NT2/D1 (cell line): ENCODE results near the gene SMOC2.

Experiments
- DNase-seq: peaks from one replicate; pipeline ENCODE4 v3.0.0-alpha.2; 2011; ENCODE audit warnings: low read depth, low spot score
- H3K27me3 ChIP-seq: 2 replicates; pipeline ENCODE4 v1.6.0; 2011; ENCODE audit warnings: mild to moderate bottlenecking; ENCODE audit not compliant: insufficient read length, insufficient read depth
- H3K36me3 ChIP-seq: 2 replicates; pipeline ENCODE4 v1.6.1; 2011; ENCODE audit warnings: mild to moderate bottlenecking, low read length, mixed read lengths; ENCODE audit not compliant: insufficient read depth, insufficient read length
- H3K4me1 ChIP-seq: 2 replicates; pipeline ENCODE4 v1.5.1; 2011; ENCODE audit not compliant: insufficient read depth, insufficient read length
- H3K4me3 ChIP-seq: 2 replicates; pipeline ENCODE4 v1.5.1; 2011; ENCODE audit warnings: low read depth; ENCODE audit not compliant: insufficient read length
- H3K9ac ChIP-seq: 2 replicates; pipeline ENCODE4 v1.6.0; 2011; ENCODE audit warnings: low read depth; ENCODE audit not compliant: insufficient read length
- H3K9me3 ChIP-seq: 2 replicates; pipeline ENCODE4 v1.5.1; 2011; ENCODE audit warnings: mild to moderate bottlenecking, low read length; ENCODE audit not compliant: insufficient read depth
- SUZ12 ChIP-seq: IDR thresholded peaks from 2 replicates; pipeline ENCODE4 v1.6.1; 2011; ENCODE audit not compliant: insufficient read length, insufficient read depth; ENCODE audit errors: extremely low read depth
- YY1 ChIP-seq: IDR thresholded peaks from 2 replicates; pipeline ENCODE4 v1.6.1; 2011; ENCODE audit not compliant: insufficient read length, insufficient read depth
- ZNF274 ChIP-seq: IDR thresholded peaks from 2 replicates; pipeline ENCODE4 v1.6.1; 2011; ENCODE audit warnings: mild to moderate bottlenecking, low read depth, low read length

SMOC2 gene

DNA sequence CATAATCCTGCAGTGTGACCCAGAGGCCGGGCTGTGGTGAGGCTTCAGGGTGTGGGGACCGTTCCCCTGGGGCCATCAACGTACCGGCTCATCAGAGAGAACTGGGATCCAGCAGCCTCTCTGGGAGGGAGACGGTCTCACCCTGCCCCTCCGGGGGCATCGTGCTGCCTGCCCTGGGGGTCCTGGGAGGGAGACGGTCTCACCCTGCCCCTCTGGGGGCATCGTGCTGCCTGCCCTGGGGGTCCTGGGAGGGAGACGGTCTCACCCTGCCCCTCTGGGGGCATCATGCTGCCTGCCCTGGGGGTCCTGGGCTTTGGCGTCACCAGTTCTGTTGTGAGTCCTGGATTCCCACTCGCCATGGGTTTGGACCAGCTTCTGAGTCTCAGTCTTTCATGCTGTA lies 17.1 kb downstream of the SMOC2 start:
- no peaks in the 10 kb centered on the region for H3K9me3 ChIP-seq
- TF ChIP-seq YY1 (no peak), SUZ12 (no peak), ZNF274 (no peak)
- no peak overlapping the region for H3K9ac ChIP-seq
- H3K27me3 ChIP-seq = no peaks in the 10 kb centered on the region
- no peaks in the 10 kb centered on the region for H3K36me3 ChIP-seq
- no peak for DNase-seq
- H3K4me3 ChIP-seq = no peak overlapping the region
- H3K4me1 ChIP-seq = no peaks in the 10 kb centered on the region

DNA sequence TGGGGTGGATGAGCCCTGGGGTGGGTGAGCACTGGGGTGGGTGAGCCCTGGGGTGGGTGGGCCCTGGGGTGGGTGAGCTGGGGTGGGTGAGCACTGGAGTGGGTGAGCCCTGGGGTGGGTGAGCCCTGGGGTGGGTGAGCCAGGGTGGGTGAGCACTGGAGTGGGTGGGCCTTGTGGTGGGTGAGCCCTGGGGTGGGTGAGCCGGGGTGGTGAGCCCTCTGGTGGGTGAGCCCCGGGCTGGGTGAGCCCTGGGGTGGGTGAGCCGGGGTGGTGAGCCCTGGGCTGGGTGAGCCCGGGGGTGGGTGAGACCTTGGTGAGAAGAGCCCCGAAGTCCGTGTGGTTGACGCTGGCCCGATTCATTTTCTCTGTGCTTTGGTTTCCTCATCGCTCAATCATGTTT lies 18.6 kb downstream of the SMOC2 start:
- no peak overlapping the region for H3K9ac ChIP-seq
- no peak for DNase-seq
- no peaks in the 10 kb centered on the region for H3K4me1 ChIP-seq
- H3K36me3 ChIP-seq = no peaks in the 10 kb centered on the region
- H3K4me3 ChIP-seq = no peak overlapping the region
- TF ChIP-seq ZNF274 (no peak), SUZ12 (no peak), YY1 (no peak)
- no peaks in the 10 kb centered on the region for H3K27me3 ChIP-seq
- H3K9me3 ChIP-seq = no peaks in the 10 kb centered on the region

DNA sequence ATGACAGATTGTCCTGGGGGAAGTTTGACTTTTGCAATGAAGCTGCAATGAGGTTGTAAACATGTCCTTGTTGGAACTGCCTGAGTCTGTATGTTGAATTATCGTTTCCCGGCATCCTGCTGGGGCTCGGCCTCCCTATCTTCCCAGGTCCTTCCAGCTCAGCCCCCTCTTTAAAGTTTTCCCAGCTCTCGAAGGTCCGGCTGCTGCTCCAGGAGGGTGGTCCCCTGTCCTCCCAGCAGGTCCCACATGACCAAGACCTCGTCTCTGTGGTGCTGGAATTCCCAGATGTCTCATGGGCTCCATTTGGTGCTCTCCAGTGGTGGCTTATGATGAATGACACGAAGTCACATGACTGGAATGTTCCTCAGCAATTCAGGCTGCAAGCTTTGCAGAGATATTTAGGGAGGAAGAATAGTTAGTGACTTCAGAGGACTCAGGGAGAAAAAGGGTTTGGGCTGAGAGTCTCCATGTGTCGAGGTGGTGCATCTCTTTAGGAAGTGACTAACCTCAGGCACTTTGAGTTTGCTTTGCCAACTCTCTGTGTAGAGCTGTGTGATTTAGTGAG lies 21.4 kb downstream of the SMOC2 start:
- Histone ChIP-seq H3K4me3 (no peak overlapping the region), H3K36me3 (no peaks in the 10 kb centered on the region), H3K27me3 (no peaks in the 10 kb centered on the region), H3K9ac (no peak overlapping the region), H3K4me1 (no peaks in the 10 kb centered on the region), H3K9me3 (no peaks in the 10 kb centered on the region)
- TF ChIP-seq YY1 = no peak
- no peak for TF ChIP-seq ZNF274
- TF ChIP-seq SUZ12 = no peak
- DNase-seq = no peak

DNA sequence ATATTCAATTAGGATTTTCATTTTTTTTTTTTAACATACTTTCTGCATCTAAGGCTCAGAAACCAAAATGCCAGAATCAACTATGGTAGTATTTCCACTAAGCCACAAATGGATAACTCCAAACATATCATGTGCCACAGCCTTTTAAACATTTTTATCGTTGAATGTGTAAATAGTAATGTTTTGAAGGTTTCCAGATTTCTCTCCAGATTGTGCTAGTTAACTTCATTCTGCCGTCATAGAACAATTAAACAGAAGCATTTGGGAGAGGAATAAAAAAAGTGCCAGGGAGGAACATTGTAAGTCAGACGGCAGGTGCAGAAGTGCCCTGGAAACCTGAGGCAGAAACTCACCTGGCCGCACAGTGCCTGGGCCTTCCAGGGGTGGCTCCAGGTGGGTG lies 23.6 kb downstream of the SMOC2 start:
- Histone ChIP-seq H3K36me3 (no peaks in the 10 kb centered on the region), H3K9ac (no peak overlapping the region), H3K4me1 (no peaks in the 10 kb centered on the region), H3K27me3 (no peaks in the 10 kb centered on the region), H3K4me3 (no peak overlapping the region), H3K9me3 (no peaks in the 10 kb centered on the region)
- no peak for DNase-seq
- TF ChIP-seq SUZ12 (no peak), YY1 (no peak), ZNF274 (no peak)

DNA sequence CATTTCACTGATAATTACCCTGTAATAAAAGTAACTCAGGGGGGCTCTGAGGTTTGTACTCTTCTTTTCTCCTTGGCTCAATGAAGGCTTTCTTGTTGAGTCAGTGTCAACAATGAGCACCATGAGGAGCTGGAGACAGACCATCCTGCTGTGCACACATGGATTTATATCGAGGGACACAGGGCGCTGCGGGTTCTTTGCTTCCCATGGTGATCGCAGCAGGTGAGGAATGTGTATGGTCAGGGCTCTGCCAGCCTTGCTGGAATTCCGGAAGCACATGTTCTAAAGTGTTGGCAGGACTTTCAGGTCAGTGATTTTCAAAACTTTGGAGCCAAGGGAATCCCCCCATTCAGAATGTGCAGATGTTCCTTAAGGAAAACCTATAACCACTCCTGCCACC lies 27.1 kb downstream of the SMOC2 start:
- Histone ChIP-seq H3K4me3 (no peak overlapping the region), H3K4me1 (no peaks in the 10 kb centered on the region), H3K9ac (no peak overlapping the region), H3K27me3 (no peaks in the 10 kb centered on the region), H3K36me3 (no peaks in the 10 kb centered on the region), H3K9me3 (0 out of 2 replicates have a peak, but pooled peaks cover 4% of the 10 kb centered on the region)
- TF ChIP-seq YY1 = no peak
- TF ChIP-seq SUZ12 = no peak
- TF ChIP-seq ZNF274 = no peak
- DNase-seq = no peak

DNA sequence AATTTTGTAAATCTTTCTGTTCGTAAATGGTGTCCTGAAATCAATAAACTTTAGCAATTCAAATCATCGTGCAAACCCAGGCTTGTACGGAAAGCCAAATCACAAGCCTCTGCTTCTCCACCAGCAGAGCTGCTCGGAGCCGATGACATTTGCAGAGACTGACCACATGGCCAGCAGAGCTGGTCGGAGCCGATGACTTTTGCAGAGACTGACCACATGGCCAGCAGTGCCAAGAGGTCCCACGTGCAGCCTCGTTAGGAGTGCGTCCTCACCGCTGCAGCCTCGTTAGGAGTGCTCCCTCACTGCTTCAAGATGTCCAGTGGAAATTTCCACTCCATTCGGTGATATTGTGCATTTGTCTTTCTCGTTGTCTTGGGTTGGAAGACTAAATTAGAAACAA lies 28.5 kb downstream of the SMOC2 start:
- TF ChIP-seq ZNF274 (no peak), YY1 (no peak), SUZ12 (no peak)

DNA sequence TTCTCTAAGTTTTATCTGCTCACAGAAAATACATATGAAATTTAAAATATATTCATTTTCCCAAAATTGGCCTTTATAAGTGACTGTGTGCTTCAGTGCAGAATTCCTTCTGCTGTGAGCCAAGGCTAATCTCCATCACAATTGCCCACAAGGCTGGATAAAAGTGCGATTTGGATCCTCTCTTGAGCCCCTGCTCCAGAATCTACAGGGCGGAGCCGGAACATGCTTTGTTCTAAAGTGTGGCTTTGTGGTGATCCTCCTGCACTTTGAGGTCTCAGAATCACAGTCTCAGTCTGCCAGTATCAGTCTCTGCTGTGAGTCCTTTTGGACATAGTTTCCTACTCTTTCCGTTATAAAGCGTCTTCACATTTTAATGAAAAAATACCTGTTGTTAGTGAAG lies 28.9 kb downstream of the SMOC2 start:
- DNase-seq = no peak
- Histone ChIP-seq H3K4me1 (no peaks in the 10 kb centered on the region), H3K9ac (no peak overlapping the region), H3K27me3 (no peaks in the 10 kb centered on the region), H3K9me3 (0 out of 2 replicates have a peak, but pooled peaks cover 4% of the 10 kb centered on the region), H3K4me3 (no peak overlapping the region), H3K36me3 (no peaks in the 10 kb centered on the region)
- TF ChIP-seq SUZ12 (no peak), YY1 (no peak), ZNF274 (no peak)

More for the DNA sequence above, 28.5 kb downstream of the SMOC2 start:
- Histone ChIP-seq H3K27me3 (no peaks in the 10 kb centered on the region), H3K4me1 (no peaks in the 10 kb centered on the region), H3K9ac (no peak overlapping the region), H3K9me3 (0 out of 2 replicates have a peak, but pooled peaks cover 4% of the 10 kb centered on the region), H3K4me3 (no peak overlapping the region), H3K36me3 (no peaks in the 10 kb centered on the region)
- no peak for DNase-seq
